ENCODE data around the gene MYO1E. TPM values are rescaled to one million over a fixed set of nuclear protein-coding genes. Genes with fewer than 3 reads are reported as not detected.

MYO1E gene
- total RNA-seq, 1 experiment from 2014 or later = 68.8 TPM

- POLR2A ChIA-PET (ENCODE audit: unreplicated experiment) = no interaction called here
- no peak overlapping the region for H3K4me2 ChIP-seq (ENCODE audit: low read length)
- H3K79me2 ChIP-seq (ENCODE audit: low read length) = no peaks in the 10 kb centered on the region
- DNase-seq (no peak), ATAC-seq (no peak)
- no peaks in the 10 kb centered on the region for H4K20me1 ChIP-seq (ENCODE audit: low read length)
- TF ChIP-seq EZH2 (IDR thresholded peaks at IDR 0.05; ENCODE audit: low read length, unreplicated experiment) (no peak), EZH2phosphoT487 (IDR thresholded peaks at IDR 0.05; ENCODE audit: borderline replicate concordance, low read length) (no peak), CTCF (conservative IDR thresholded peaks at IDR 0.05; ENCODE audit: low read depth, low read length) (no peak)
- no peak overlapping the region for H3K9ac ChIP-seq (ENCODE audit: low read length)
- H3K4me1 ChIP-seq (ENCODE audit: insufficient read depth, low read length) = peaks cover 12% of the 10 kb centered on the region; the same call in 1 of the 2 replicates
- no peaks in the 10 kb centered on the region for H3F3A ChIP-seq (ENCODE audit: low read length, unreplicated experiment)
- H3K9me3 ChIP-seq (ENCODE audit: low read length) = no peaks in the 10 kb centered on the region
- no TSS peak for BruUV-seq (replicated peaks)
- H3K36me3 ChIP-seq (ENCODE audit: low read depth, low read length) = no peaks in the 10 kb centered on the region
- H3K27ac ChIP-seq (ENCODE audit: low read length) = no peak overlapping the region
- H3K9me2 ChIP-seq (replicated peaks; ENCODE audit: low read length) = no peaks in the 10 kb centered on the region
- H2AFZ ChIP-seq (ENCODE audit: low read length) = no peak overlapping the region
- CTCF ChIA-PET = no interaction called here
- intact Hi-C loops (cut with micrococcal nuclease) = no loop called here
- no peak overlapping the region for H3K4me3 ChIP-seq (ENCODE audit: low read length)
- no peaks in the 10 kb centered on the region for H3K27me3 ChIP-seq (ENCODE audit: low read length)
Observed at GRCh38 chr15:59385171-59385570, 12.5 kb upstream of the MYO1E start.

GRCh38 chr15:59384507-59384906, 11.8 kb upstream of the MYO1E start:
- H3K36me3 ChIP-seq (ENCODE audit: low read depth, low read length) = no peaks in the 10 kb centered on the region
- ATAC-seq (no peak), DNase-seq (no peak)
- no peak overlapping the region for H2AFZ ChIP-seq (ENCODE audit: low read length)
- ChIA-PET POLR2A (ENCODE audit: unreplicated experiment) (interaction anchor here (0.6 kb wide), 3 partner anchors 46 to 223 kb away, joined by 3 to 13 read pairs (median 5); no protein-coding TSS in a partner anchor), CTCF (no interaction called here)
- no peaks in the 10 kb centered on the region for H3K9me3 ChIP-seq (ENCODE audit: low read length)
- no TSS peak for BruUV-seq (replicated peaks)
- H4K20me1 ChIP-seq (ENCODE audit: low read length) = no peaks in the 10 kb centered on the region
- no peak overlapping the region for H3K4me2 ChIP-seq (ENCODE audit: low read length)
- no peaks in the 10 kb centered on the region for H3K79me2 ChIP-seq (ENCODE audit: low read length)
- H3K27me3 ChIP-seq (ENCODE audit: low read length) = no peaks in the 10 kb centered on the region
- peaks cover 12% of the 10 kb centered on the region; the same call in 1 of the 2 replicates for H3K4me1 ChIP-seq (ENCODE audit: insufficient read depth, low read length)
- no peak overlapping the region for H3K9ac ChIP-seq (ENCODE audit: low read length)
- no peak overlapping the region for H3K27ac ChIP-seq (ENCODE audit: low read length)
- H3K4me3 ChIP-seq (ENCODE audit: low read length) = no peak overlapping the region
- no peaks in the 10 kb centered on the region for H3K9me2 ChIP-seq (replicated peaks; ENCODE audit: low read length)
- no peak for TF ChIP-seq EZH2phosphoT487 (IDR thresholded peaks at IDR 0.05; ENCODE audit: borderline replicate concordance, low read length)
- TF ChIP-seq CTCF (conservative IDR thresholded peaks at IDR 0.05; ENCODE audit: low read depth, low read length) = no peak
- TF ChIP-seq EZH2 (IDR thresholded peaks at IDR 0.05; ENCODE audit: low read length, unreplicated experiment) = no peak
- no peaks in the 10 kb centered on the region for H3F3A ChIP-seq (ENCODE audit: low read length, unreplicated experiment)
- intact Hi-C loops (cut with micrococcal nuclease) = no loop called here

GRCh38 chr15:59380902-59381610, 8.4 kb upstream of the MYO1E start:
- H3K9ac ChIP-seq (ENCODE audit: low read length) = no peak overlapping the region
- BruUV-seq (replicated peaks) = no TSS peak
- no peaks in the 10 kb centered on the region for H4K20me1 ChIP-seq (ENCODE audit: low read length)
- no peak for TF ChIP-seq CTCF (conservative IDR thresholded peaks at IDR 0.05; ENCODE audit: low read depth, low read length)
- TF ChIP-seq EZH2phosphoT487 (IDR thresholded peaks at IDR 0.05; ENCODE audit: borderline replicate concordance, low read length) = no peak
- TF ChIP-seq EZH2 (IDR thresholded peaks at IDR 0.05; ENCODE audit: low read length, unreplicated experiment) = no peak
- H2AFZ ChIP-seq (ENCODE audit: low read length) = no peak overlapping the region
- no peak overlapping the region for H3K27ac ChIP-seq (ENCODE audit: low read length)
- no peaks in the 10 kb centered on the region for H3K9me3 ChIP-seq (ENCODE audit: low read length)
- no peaks in the 10 kb centered on the region for H3K9me2 ChIP-seq (replicated peaks; ENCODE audit: low read length)
- no peaks in the 10 kb centered on the region for H3F3A ChIP-seq (ENCODE audit: low read length, unreplicated experiment)
- ATAC-seq = no peak
- ChIA-PET POLR2A (ENCODE audit: unreplicated experiment) (no interaction called here), CTCF (no interaction called here)
- intact Hi-C loops (cut with micrococcal nuclease) = no loop called here
- H3K4me3 ChIP-seq (ENCODE audit: low read length) = no peak overlapping the region
- no peak for DNase-seq
- H3K79me2 ChIP-seq (ENCODE audit: low read length) = no peaks in the 10 kb centered on the region
- peaks cover 5% of the 10 kb centered on the region; the same call in 1 of the 2 replicates for H3K4me1 ChIP-seq (ENCODE audit: insufficient read depth, low read length)
- no peaks in the 10 kb centered on the region for H3K27me3 ChIP-seq (ENCODE audit: low read length)
- H3K36me3 ChIP-seq (ENCODE audit: low read depth, low read length) = no peaks in the 10 kb centered on the region
- no peak overlapping the region for H3K4me2 ChIP-seq (ENCODE audit: low read length)
